Fibroblast of pulmonary artery (primary cell): Measurements from ENCODE around the gene DOCK4.

Source experiments
- DNase-seq: peaks from one replicate; pipeline ENCODE4 v3.0.0-alpha.2; 2010; ENCODE audit warnings: low read depth
- H3K4me3 ChIP-seq: replicated peaks from 2 replicates; pipeline ENCODE4 v1.5.1; 2011; ENCODE audit warnings: low read depth, mild to moderate bottlenecking, control low read depth, low read length, moderate library complexity
- CTCF ChIP-seq: IDR thresholded peaks from 2 replicates; pipeline ENCODE4 v1.5.1; 2011; ENCODE audit warnings: mild to moderate bottlenecking, control low read depth, low read length, inconsistent platforms; ENCODE audit errors: missing control alignments

The DOCK4 gene

GRCh38 chr7:111678986-111679385 lies 527.2 kb downstream of the DOCK4 start:
- H3K4me3 ChIP-seq: no peak overlapping the region
- peak; percentile 10 for DNase-seq
- no peak for TF ChIP-seq CTCF

GRCh38 chr7:111678281-111678680 lies 527.9 kb downstream of the DOCK4 start:
- H3K4me3 ChIP-seq: no peak overlapping the region
- TF ChIP-seq CTCF: no peak
- peak; percentile 39 for DNase-seq

GRCh38 chr7:111677848-111678247 lies 528.4 kb downstream of the DOCK4 start:
- no peak overlapping the region for H3K4me3 ChIP-seq
- TF ChIP-seq CTCF: no peak
- peak; percentile 30 for DNase-seq

- DNase-seq: no peak
- H3K4me3 ChIP-seq: no peak overlapping the region
- no peak for TF ChIP-seq CTCF
Measured at GRCh38 chr7:111676811-111677210, 529.4 kb downstream of the DOCK4 start.
